Measurements from ENCODE around the gene HNRNPL.
"Not testable (repeated sequence)": the region's sequence is repeated elsewhere in the genome, so short reads cannot be mapped to it uniquely, and the experiment has no call there.

The HNRNPL gene
- total RNA-seq, result 224 to 272 (median 236) reads per million in 4 experiments

DNA sequence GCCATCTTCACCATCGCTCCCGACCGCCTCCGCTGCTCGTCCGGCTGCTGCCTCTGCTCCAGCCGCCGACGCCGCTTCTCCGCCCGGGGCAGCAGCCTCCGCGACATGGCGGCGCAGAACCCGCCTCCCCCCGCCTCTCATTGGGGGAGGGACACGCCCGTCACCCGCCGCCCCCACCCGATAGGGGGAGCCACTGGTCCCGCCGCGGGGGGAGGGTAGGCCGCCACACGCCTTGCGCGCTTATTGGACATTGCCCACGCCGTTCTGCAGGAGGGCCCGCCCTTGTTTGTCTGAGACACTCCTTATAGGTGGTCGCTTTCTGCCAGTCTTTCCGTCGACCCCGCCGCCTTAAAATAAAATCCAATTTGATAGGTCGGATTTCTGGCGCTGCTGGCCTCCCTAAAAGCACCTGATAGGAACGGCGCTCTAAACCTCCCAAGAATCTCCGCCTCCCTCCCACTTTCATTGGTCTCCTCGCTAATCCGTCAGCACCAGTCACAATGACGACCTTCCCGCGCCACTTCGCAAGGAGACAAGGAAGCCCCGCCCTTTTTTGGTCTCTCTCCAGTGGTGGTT, at the start of gene HNRNPL:
TSS of gene HNRNPL (minus strand) at position 127 of the 576 bp plus-strand sequence. CDS start at position 107, 20 bp downstream.
- DNase-seq, result peak; percentile 100

DNA sequence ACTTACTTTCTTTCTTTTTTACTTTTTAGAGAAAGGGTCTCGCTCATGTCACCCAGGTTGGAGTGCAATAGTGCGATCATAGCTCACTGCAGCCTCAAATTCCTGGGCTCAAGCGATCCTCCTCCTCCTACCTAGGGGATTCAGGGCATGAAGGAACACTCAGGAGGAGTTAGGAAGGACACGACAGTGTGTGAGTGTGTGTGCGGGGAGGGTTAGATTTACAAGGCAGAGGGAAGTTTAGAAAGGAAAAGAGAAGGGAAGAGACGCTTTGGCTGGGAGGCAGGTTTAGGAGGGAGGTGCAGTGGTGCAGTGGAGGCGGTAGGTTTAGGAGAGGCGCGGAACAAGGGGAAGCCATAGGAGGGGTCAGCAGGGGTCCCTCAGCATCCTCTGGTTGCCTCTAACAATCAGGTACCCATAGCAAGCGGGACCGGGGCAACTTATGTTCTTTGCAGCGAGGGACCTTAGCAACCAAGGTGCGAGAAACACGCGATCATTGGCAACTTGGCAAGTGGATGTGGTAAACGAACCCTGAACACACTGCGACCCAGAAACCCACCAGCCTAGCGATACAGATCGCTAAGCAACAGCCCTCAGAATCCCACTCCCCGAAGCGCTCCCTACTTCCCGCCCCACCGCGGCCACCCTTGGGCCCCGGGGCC, 49.1 kb upstream of the HNRNPL start:
- no peak for DNase-seq

DNA sequence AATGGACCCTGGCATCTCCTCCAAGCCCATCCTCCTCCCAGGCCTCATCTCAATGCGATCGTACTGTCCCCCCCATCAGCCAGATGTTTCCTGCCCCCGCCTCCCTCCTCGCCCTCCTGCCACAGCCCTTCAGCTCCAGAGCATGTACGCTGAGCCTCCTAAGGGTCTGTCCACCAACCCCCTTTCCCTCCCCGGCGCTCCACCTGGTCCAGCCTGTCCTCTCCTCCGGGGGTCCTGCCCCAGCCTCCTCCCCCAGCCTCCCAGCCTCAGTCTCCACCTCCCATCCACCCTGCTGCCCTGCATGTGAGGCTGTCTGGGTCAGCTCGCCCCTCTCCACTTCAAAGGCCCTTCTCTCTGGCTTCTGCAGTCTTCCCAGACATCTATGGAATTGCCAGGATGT, 45.2 kb upstream of the HNRNPL start:
- no peak for DNase-seq

DNA sequence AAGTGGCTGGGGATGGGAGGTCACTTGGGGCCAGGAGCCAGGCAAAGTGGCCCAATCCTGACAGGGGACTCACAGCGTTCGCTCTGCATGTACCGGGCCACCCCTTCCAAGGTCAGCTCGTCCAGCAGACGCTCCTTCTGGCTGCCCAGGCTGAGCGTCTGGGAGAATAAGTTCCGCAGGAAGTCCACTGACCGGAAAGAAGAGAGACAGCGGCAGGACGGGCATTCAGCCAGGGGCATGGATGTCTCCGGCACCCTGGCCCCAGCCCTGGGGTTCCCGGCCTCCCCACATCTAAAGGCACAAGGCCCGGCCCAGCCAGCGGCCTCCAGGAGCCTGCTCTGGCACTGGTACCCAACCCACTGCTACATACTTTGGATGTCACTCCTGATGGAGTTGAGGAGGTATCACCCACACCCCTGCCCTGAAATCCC, 43.6 kb upstream of the HNRNPL start:
- DNase-seq, result no peak

DNA sequence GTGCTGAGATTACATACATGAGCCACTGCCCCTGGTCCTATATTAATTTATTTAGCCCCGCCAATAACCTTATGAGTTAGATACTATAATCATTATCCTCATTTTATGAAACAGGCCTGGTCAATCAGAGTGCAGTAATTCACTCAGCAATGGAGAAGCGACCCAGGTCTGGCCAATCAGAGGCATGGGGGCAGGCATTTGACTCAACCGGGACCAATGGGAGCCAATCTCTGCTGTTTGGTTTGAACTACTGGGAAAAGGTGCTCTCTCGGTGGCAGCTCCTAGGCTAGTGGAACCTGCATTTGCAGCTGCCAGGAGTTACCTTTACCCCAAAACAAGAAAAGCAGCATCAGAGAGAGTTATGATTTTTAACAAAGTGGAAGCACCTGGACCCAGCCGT, 43.1 kb upstream of the HNRNPL start:
- no peak for DNase-seq

DNA sequence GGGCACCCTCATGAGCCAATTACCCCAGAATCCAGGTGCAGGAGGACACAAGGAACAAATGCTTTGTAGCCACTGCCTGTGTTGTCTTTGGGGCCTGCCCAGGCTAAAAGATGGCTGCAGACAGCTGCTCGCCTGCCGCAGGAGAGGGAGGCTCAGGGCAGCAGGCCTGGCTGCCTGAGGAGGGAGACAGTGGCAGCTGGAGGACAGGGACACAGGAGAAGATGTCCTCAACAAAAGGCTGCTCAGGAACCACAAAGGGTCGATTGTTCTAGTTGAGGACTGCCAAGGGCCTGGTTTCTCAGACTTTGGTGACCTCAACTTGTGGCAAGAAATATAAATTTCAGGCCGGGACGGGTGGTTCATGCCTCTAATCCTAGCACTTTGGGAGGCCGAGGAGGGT, 42.0 kb upstream of the HNRNPL start:
- no peak for DNase-seq

DNA sequence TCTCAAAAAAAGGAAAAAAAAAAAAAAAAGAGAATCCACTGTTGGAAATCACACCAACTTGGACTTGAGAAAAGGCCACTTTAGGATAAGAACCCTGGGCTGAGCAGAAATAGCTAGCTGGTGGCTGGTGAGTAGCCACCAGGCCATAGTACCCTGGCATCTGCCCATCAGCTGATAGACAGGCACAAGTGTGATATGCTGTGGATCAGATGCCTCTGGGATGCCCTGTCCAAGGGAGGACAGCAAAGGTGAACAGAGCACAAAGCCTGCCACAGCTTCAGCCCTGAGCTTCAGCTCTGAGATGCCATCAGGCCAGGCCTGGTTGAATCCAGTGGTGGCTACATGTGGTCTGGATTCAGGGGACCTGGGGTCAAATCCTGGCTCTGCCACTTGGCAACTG, 40.9 kb upstream of the HNRNPL start:
- DNase-seq, result no peak

DNA sequence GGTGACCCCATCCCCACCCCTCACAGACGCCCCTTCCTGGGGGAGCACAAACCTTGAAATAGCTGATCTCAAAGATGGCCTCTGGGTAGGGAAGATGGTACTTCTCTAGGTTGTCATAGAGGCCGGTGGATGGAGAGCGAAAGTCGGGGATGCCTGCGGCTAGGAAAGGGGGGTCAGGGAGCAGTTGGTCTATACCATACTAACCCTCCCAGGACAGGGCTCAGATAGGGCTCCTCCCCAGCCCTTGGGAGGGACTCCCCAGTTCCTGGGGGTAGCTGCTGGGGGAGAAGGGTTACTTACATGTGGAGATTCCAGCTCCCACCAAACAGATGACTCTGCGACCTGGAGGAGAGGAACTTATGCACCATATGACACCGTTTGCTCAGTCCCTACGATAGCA, 40.0 kb upstream of the HNRNPL start:
- DNase-seq, result no peak

DNA sequence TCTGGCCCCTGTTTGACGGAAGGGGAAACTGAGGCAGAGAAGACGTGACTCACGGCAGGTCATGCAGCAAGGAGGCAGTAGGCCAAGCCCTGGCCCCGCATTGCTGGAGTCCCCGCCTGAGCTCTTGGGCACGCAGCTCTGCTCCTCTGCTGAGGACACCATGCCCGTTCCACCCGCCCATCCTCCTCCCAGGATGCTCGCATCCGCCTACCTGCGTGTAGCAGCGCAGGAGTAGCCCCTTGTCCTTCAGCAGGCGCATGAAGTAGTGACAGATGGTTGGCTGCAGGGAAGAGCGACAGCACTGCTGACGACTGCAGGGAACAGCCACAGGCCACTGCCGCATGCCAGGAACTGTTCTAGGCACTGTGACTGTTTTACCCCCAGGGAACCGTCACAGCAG, 39.1 kb upstream of the HNRNPL start:
- no peak for DNase-seq

DNA sequence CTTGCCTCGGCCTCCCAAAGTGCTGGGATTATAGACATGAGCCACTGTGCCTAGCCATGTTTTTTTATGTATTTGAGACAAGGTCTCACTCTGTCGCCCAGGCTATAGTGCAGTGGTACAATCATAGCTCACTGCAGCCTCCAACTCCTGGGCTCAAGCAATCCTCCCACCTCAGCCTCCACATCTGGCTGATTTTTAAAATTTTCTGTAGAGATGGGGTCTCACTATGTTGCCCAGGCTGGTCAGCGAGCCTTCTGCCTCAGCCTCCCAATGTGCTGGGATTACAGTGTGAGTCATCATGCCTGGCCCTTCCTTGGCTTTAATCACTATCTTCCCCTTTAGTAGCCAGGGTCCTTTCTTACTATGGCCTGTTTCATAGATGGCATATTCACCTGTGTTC, 34.9 kb upstream of the HNRNPL start:
- DNase-seq, result not testable (repeated sequence)

DNA sequence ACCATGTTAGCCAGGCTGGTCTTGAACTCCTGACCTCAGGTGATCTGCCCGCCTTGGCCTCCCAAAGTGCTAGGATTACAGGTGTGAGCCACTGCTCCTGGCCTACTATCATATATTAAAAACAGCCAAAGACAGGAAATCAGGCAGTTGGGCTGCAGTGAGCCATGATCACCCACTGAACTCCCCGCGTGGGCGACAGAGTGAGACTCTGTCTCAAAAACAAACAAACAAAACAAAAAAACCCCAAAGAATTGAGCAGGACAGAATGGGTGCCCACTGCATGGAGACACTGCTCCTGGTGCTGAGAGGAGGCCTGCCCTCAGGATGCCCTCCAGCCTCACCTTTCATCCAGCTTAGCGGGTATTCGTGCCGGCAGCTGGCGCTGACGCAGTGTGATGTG, 33.5 kb upstream of the HNRNPL start:
- no peak for DNase-seq

DNA sequence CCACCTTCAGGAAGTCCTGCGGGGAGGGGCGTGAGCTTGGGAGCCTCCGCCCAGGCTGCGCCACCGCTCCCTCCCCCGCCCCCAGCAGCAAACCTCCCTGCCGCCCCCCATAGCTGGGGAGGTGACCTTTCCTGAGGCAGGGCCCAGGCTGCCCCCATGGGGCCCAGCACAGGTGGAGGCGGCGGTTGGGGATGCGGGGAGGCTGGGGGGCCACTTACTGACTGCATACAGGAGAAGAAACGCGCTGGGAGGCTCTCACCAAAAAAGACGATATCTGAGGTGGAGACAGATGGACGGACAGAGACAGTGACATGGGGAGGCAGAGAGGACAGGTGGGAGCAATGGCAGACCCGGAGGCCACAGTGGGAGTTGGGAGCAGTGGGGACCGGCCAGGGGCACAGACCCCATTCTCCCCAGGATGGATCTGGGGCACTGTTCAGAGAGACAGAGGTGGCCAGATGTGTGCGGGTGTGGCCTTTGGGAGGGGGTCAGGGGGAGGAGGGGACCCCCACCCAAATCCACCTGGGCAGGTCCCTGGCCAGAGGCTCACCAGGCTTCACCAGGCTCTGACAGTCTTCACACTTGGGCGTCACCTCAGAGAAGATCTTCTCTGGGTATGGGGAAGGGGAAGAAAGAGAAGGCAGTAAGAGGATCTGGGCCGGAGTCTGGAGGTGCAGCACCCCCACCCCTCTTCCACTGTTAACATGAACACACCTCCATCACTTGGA, 31.3 kb upstream of the HNRNPL start:
- no peak for DNase-seq

DNA sequence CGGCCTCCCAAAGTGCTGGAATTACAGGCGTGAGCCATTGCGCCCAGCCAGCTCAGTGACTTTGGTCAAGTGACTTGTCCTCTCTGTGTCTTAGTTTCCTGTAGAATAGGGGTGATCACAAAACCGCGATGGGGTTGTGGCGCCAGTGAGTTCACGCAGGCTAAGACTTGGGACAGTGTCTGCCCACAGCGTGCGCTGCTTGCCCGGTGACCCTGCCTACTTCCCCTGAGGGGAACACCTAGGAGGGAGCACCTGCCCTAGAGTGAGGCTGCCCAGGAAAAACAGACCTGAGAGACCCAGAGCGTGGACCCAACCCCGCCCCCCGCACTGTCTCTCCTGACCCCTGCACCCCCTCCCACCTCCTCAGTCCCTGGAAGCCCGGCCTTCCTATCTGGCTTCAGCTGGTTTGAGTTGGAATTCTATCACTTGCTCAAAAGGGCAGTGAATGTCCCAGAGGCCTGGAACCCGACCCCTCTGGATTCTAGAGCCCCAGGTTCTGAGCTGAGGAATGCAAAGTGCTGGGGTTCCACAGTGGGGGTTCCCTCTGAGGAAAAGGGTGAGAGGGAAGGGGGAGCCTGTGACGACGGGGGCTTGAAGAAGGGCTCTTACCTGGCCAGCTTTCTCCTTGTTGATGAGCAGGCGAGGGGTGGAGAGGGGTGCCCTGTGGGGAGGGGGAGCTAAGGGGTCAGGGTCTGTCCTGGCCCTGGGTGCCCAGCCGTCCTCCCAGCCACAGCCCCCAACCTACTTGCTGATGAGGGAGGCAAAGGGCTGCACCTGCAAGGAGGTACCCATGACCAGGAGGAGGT, 30.5 kb upstream of the HNRNPL start:
- DNase-seq, result no peak

DNA sequence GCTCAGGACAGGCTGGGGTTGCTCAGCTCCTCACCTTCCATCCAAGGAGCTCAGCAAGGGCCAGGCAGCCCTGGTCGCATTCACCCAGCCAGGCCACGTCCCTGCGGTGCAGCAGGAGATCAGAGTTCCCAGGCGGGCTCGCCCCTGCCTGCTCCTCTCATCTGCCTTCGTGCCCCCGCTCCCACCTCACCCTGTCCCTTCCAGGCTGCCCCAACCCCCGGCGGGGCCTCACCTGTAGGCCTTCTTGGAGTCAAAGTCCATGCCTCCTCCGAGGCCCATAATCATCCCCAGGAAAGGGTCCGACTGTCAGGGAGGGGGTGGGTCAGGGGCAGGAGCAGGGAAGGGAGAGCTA, 29.6 kb upstream of the HNRNPL start:
- no peak for DNase-seq

DNA sequence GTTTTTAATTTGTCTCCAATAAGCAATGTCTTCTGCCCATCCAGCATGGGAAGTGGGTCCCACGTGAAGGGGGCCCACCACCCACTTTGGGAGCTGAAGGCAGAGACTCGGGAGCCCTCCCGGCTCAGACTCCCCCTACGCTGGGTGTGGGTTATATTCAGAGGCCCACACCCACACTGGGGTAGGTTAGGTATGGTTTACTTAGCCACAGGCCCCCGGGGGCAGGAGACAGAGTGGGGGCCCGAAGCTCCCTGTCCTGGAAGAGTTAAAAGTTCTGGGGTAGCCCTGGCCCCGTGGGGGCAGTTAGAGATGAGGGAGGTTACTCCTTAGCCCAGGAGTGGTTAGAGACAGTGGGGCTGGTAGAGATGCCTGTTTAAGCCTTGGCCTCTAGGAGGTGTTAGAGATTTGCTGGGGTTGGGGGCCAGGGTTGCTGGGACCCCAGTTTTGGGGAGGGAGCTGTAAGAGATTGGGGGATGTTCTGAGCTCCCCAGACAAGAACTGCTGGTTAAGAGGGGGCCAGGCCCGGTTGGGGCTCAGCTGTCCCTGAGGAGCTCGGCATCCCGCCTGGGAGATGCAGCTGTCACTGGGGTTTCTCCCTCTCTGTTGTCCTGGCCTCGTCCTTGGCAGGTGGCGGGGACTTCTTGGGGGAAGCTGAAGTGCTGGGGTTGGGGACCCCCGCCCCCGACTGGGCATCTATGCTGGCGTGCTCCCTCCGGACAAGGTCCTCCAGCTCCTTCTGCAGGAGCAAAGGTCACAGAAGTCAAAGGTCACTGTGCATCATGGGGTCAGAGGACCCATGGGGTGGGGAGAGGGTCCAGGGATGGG, 29.0 kb upstream of the HNRNPL start:
- no peak for DNase-seq

DNA sequence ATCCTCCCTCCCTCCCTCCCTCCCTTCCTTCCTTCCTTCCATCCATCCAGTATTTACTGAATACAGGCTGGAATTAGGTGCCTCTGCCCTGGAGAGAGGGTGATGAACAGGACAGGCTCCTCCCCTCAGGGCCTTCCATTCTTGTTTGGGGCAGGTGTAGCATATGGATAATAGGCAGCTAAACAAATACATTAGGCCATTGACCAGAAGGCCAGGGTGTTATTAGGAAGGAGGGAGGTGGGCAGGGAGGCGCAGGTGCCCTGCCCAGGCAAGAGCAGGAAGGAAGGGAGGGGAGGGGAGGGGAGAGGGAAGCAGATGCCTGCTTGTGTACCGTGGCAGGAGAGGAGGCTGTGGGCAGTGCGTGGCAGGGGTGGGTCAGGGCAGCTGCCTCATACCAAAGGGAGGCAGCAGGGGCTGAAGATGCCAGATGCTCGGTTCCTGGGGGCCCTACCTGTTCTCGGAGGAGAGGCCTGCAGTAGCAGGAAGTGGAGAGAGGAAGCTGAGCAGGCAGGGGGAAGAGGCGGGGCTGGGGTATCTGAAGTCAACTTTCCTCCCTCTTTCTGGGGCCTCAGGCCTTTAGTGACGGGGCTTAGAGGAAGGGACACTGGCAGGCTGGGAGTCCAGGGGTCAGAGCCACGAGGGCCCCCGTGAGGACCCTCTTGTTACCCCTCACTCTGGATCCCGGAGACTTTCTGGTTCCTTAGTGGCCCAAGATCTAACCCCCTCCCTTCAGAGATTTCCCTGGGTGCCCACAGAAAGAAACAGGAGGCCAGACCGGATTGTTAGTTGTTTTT, 28.2 kb upstream of the HNRNPL start, which contains the start of gene RINL:
TSS of gene RINL (minus strand) at position 495 of the 794 bp plus-strand sequence. CDS start 1,533 bp downstream, outside the sequence.
- DNase-seq, result peak; percentile 41

DNA sequence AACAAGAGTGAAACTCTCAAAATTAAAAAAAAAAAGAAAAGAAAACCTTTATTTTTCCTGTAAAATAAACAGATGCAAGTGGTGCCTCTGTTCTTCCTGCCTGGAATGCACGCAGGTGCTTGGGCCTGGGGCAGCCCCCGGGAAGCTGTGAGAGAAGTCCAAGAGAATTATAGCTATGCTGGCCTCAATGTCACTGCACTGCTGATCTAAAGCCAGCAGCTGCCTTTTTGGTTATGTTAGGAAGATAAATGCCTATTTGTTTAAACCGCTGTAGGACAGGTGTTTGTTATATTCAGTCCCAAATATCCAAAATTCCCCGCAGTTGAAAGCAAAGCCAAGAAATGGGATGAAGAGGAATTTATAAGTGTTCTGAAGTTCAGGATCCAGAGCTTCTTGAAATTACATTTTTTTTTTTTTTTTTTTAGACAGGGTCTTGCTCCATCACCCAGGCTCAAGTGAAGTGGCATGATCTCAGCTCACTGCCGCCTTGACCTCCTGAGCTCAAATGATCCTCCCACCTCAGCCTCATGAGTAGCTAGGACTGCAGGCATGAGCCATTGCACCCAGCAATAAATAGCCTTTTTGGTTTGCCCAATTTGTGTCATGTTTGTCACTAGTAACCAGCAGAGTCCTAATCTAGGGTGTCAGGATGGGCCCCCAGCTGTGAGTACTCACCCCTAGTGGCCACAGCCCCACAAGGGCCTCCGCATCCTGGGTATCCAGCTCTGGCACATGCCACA, 26.0 kb upstream of the HNRNPL start:
- no peak for DNase-seq

DNA sequence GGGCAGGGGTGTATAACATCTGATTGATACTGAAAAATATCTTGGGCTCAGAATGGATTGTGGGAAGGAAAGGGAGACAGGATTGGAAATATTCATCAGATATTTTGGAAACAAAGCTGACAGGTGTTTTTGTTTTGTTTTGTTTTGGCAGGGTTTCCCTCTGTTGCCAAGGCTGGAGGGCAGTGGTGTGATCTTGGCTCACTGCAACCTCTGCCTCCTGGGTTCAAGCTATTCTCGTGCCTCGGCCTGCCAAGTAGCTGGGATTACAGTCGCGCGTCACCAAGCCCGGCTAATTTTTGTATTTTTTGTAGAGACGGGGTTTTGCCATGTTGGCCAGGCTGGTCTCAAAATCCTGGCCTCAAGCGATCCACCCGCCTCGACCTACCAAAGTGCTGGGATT, 23.6 kb upstream of the HNRNPL start:
- not testable (repeated sequence) for DNase-seq

DNA sequence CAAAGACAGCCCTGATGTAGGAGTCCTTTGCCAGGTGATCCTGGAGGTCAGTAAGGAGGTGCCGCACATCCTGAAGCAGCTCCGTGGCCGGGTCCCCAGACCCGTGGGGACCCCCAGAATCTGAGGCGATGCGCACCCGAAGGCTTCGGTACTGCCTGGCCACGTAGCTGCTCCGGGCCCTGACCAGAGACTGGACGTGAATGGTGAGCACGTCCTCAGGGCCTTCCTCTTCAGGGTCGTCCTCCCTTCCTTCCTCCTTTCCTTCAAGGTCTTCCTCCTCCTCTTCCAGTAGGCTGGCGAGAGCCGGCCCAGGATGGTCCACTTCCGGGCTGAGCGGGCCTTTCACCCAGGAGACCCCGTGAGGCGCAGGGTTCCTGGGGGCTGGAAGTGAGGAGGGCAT, 20.8 kb upstream of the HNRNPL start:
- DNase-seq, result no peak

DNA sequence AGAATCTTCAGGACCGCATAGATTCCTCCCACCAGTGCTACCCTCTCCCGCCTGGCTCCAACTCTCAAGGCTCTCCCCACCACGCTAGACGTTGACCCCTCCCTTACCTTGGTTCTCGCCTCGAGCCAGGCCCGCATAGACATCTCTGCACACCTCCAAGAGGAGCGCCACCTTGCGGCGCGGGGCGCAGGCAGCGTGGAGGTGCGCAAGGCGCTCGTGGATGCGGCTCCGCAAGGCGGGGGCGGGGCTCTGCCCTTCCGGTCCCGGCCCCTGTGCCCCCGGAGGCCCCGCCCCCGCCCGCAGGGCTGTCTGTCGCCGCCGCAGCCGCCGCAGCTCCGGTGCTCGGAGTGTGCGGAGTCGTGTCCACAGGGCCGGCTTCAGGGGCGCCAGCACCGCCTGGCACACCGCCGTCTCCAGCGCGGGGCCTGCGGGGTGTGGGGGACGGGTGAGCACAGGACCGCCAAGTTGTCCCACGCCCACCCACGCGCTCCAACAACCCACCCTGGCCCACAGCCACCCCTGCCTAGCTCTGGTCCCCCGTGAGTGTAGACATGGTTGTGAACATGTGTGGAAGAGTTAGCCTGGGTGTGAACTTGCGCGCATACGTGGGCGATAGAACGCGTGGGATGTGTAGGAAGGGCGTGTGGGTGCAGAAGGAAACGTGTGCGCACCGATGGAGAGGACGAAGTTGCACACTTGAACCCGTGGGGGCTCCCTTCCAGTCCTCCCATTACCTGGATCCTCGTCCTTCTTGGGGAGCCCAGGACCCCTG, 20.2 kb upstream of the HNRNPL start:
- DNase-seq, result peak; percentile 87
